H9 (cell line): ENCODE measurements around the gene CUL2. TPM values are rescaled to one million over a fixed set of nuclear protein-coding genes. Genes with fewer than 3 reads are reported as not detected.
"Not testable (repeated sequence)": the region's sequence is repeated elsewhere in the genome, so short reads cannot be mapped to it uniquely, and the experiment has no call there.

Experiments
- DNase-seq: peaks from one replicate; pipeline ENCODE4 v3.0.0-alpha.2; 2017
- H2AFZ ChIP-seq: one replicate; pipeline ENCODE4 v1.6.1; 2013; ENCODE audit warnings: mild to moderate bottlenecking, low read length, control low read depth, moderate library complexity
- H2AK5ac ChIP-seq: 2 replicates; pipeline ENCODE4 v1.6.1; 2013; ENCODE audit warnings: low read length, control low read depth, mixed read lengths; ENCODE audit not compliant: insufficient read length
- H2BK120ac ChIP-seq: one replicate; pipeline ENCODE4 v1.6.1; 2013; ENCODE audit warnings: low read depth, mild to moderate bottlenecking, low read length, control low read depth, inconsistent platforms; ENCODE audit not compliant: poor library complexity, severe bottlenecking
- H2BK12ac ChIP-seq: 2 replicates; pipeline ENCODE4 v1.6.1; 2013; ENCODE audit warnings: low read length, control low read depth, mixed read lengths, low read depth; ENCODE audit not compliant: insufficient read length
- H2BK15ac ChIP-seq: 2 replicates; pipeline ENCODE4 v1.6.1; 2013; ENCODE audit warnings: low read depth, low read length, control low read depth
- H2BK20ac ChIP-seq: one replicate; pipeline ENCODE4 v1.6.1; 2013; ENCODE audit warnings: low read depth, mild to moderate bottlenecking, low read length, control low read depth, inconsistent platforms; ENCODE audit not compliant: poor library complexity, severe bottlenecking
- H2BK5ac ChIP-seq: 2 replicates; pipeline ENCODE4 v1.6.1; 2013; ENCODE audit warnings: low read length, control low read depth, mixed read lengths; ENCODE audit not compliant: insufficient read length
- H3K14ac ChIP-seq: 2 replicates; pipeline ENCODE4 v1.6.1; 2013; ENCODE audit warnings: low read length, control low read depth; ENCODE audit not compliant: insufficient read depth
- H3K18ac ChIP-seq: 2 replicates; pipeline ENCODE4 v1.6.1; 2013; ENCODE audit warnings: low read depth, mild to moderate bottlenecking, mixed read lengths, low read length, control low read depth; ENCODE audit not compliant: insufficient read length
- H3K23ac ChIP-seq: 2 replicates; pipeline ENCODE4 v1.6.1; 2013; ENCODE audit warnings: low read length, control low read depth, mixed read lengths, low read depth; ENCODE audit not compliant: insufficient read length
- H3K23me2 ChIP-seq: 2 replicates; pipeline ENCODE4 v1.6.1; 2013; ENCODE audit warnings: low read depth, mild to moderate bottlenecking, mixed read lengths, low read length, control low read depth; ENCODE audit not compliant: insufficient read length, poor library complexity, severe bottlenecking
- H3K27ac ChIP-seq: 2 replicates; pipeline ENCODE4 v1.5.1; 2013; ENCODE audit warnings: low read length, control low read depth, mixed read lengths, low read depth; ENCODE audit not compliant: insufficient read length
- H3K27me3 ChIP-seq: 2 replicates; pipeline ENCODE4 v1.6.1; 2013; ENCODE audit warnings: low read length, control low read depth, inconsistent platforms; ENCODE audit not compliant: insufficient read depth
- H3K4ac ChIP-seq: 2 replicates; pipeline ENCODE4 v1.6.1; 2013; ENCODE audit warnings: low read depth, mild to moderate bottlenecking, control low read depth, inconsistent platforms, low read length, moderate library complexity
- H3K4me1 ChIP-seq: 2 replicates; pipeline ENCODE4 v1.6.1; 2013; ENCODE audit warnings: low read length, control low read depth, inconsistent platforms; ENCODE audit not compliant: insufficient read depth
- H3K4me2 ChIP-seq: 2 replicates; pipeline ENCODE4 v1.6.1; 2013; ENCODE audit warnings: low read length, control low read depth, mixed read lengths; ENCODE audit not compliant: insufficient read length, insufficient read depth
- H3K56ac ChIP-seq: 2 replicates; pipeline ENCODE4 v1.6.1; 2013; ENCODE audit warnings: low read depth, mild to moderate bottlenecking, mixed read lengths, low read length, control low read depth; ENCODE audit not compliant: insufficient read length
- H3K79me1 ChIP-seq: 2 replicates; pipeline ENCODE4 v1.6.1; 2013; ENCODE audit warnings: low read depth, mild to moderate bottlenecking, moderate library complexity, low read length, control low read depth, inconsistent platforms; ENCODE audit not compliant: insufficient read depth, poor library complexity, severe bottlenecking
- H3K79me2 ChIP-seq: 2 replicates; pipeline ENCODE4 v1.6.1; 2013; ENCODE audit warnings: low read length, control low read depth, inconsistent platforms; ENCODE audit not compliant: insufficient read depth
- H3K9ac ChIP-seq: 2 replicates; pipeline ENCODE4 v1.6.1; 2013; ENCODE audit warnings: low read length, control low read depth, mixed read lengths; ENCODE audit not compliant: insufficient read length; ENCODE audit errors: extremely low read depth
- H3K9me3 ChIP-seq: one replicate; pipeline ENCODE4 v1.6.1; 2013; ENCODE audit warnings: low read depth, low read length, inconsistent platforms; ENCODE audit not compliant: control insufficient read depth
- H3T11ph ChIP-seq: one replicate; pipeline ENCODE4 v1.6.1; 2013; ENCODE audit warnings: mild to moderate bottlenecking, low read length, control low read depth, inconsistent platforms
- H4K20me1 ChIP-seq: one replicate; pipeline ENCODE4 v1.6.1; 2013; ENCODE audit not compliant: control insufficient read depth, insufficient read length, insufficient read depth
- H4K5ac ChIP-seq: 2 replicates; pipeline ENCODE4 v1.6.1; 2013; ENCODE audit warnings: low read depth, mild to moderate bottlenecking, mixed read lengths, low read length, control low read depth; ENCODE audit not compliant: insufficient read length
- H4K8ac ChIP-seq: replicated peaks from 2 replicates; pipeline ENCODE4 v1.6.1; 2013; ENCODE audit warnings: low read length, control low read depth, mixed read lengths, low read depth; ENCODE audit not compliant: insufficient read length
- H4K91ac ChIP-seq: 2 replicates; pipeline ENCODE4 v1.6.1; 2013; ENCODE audit warnings: low read depth, mild to moderate bottlenecking, moderate library complexity, mixed read lengths, low read length, control low read depth; ENCODE audit not compliant: insufficient read length
- H3K27ac Mint-ChIP-seq, 3 experiments: 2 replicates in 2 of 3; 3 replicates in 1 of 3; pipeline ENCODE4 v1.8.0; 2020 to 2021; ENCODE audit warnings: mixed read lengths in 3 of 3, mild to moderate bottlenecking in 1 of 3, moderate library complexity in 1 of 3
- H3K27me3 Mint-ChIP-seq: 2 replicates; pipeline ENCODE4 v1.8.0; 2021; ENCODE audit warnings: low read depth, mild to moderate bottlenecking, moderate library complexity, mixed read lengths
- H3K36me3 Mint-ChIP-seq, 3 experiments: 2 replicates in 2 of 3; 3 replicates in 1 of 3; pipeline ENCODE4 v1.8.0; 2020 to 2021; ENCODE audit warnings: low read depth in 3 of 3, mixed read lengths in 3 of 3; ENCODE audit not compliant: insufficient read depth in 1 of 3
- H3K4me1 Mint-ChIP-seq, 2 experiments: 2 replicates each; pipeline ENCODE4 v1.8.0; 2020; ENCODE audit warnings: mixed read lengths in 2 of 2
- H3K4me3 Mint-ChIP-seq, 2 experiments: 2 replicates in 1 of 2; 3 replicates in 1 of 2; pipeline ENCODE4 v1.8.0; 2020 to 2021; ENCODE audit warnings: mild to moderate bottlenecking in 2 of 2, mixed read lengths in 2 of 2, moderate library complexity in 1 of 2
- H3K9me3 Mint-ChIP-seq, 2 experiments: 2 replicates in 1 of 2; 3 replicates in 1 of 2; pipeline ENCODE4 v1.8.0; 2020; ENCODE audit warnings: mild to moderate bottlenecking in 2 of 2, mixed read lengths in 2 of 2, moderate library complexity in 1 of 2
- WGBS: extraction: QIAGEN DNeasy Blood & Tissue Kit; methylation state at CpG from one replicate; pipeline ENCODE4 v1.1.7; 2013; ENCODE audit warnings: missing lambda C conversion rate, low lambda C conversion rate, mixed read lengths; ENCODE audit not compliant: insufficient read length; ENCODE audit errors: extremely low coverage; 5-methylcytosine and 5-hydroxymethylcytosine counted together
- total RNA-seq: library from RNA; stranded (reverse); gene quantifications from 2 replicates; pipeline ENCODE4 v1.2.1, GENCODE V29; 2021
- TF ChIP-seq, protein P1 (sequence below): fragments of 200-600 bp; sonication (generic); conservative IDR thresholded peaks from 3 replicates; pipeline ENCODE4 v1.8.0; 2021; ENCODE audit warnings: antibody characterized with exemption, mild to moderate bottlenecking

The CUL2 gene
- total RNA-seq, 1 experiment from 2014 or later, result 43.3 TPM

GRCh38 chr10:34993782-34994181 is 96.4 kb downstream of the CUL2 start:
- no peak overlapping the region for H4K5ac ChIP-seq
- no CpG with 5 or more reads among the region's 1 CpG for WGBS
- H3K27ac ChIP-seq, result no peak overlapping the region
- no peak overlapping the region for H4K8ac ChIP-seq
- no peak overlapping the region for H2BK15ac ChIP-seq
- no peak overlapping the region for H2BK5ac ChIP-seq
- H3K23me2 ChIP-seq, result no peaks in the 10 kb centered on the region
- H3T11ph ChIP-seq, result no peak overlapping the region
- H4K20me1 ChIP-seq, result no peaks in the 10 kb centered on the region
- no peak overlapping the region for H3K9ac ChIP-seq
- no peak overlapping the region; a peak in 1 of 7 replicates for H3K27ac Mint-ChIP-seq
- H3K56ac ChIP-seq, result no peak overlapping the region
- H3K4me1 Mint-ChIP-seq, result peaks cover 22 to 23% of the 10 kb centered on the region in 2 experiments
- H3K79me1 ChIP-seq, result no peaks in the 10 kb centered on the region
- H2BK12ac ChIP-seq, result no peak overlapping the region
- TF ChIP-seq, protein P1, sequence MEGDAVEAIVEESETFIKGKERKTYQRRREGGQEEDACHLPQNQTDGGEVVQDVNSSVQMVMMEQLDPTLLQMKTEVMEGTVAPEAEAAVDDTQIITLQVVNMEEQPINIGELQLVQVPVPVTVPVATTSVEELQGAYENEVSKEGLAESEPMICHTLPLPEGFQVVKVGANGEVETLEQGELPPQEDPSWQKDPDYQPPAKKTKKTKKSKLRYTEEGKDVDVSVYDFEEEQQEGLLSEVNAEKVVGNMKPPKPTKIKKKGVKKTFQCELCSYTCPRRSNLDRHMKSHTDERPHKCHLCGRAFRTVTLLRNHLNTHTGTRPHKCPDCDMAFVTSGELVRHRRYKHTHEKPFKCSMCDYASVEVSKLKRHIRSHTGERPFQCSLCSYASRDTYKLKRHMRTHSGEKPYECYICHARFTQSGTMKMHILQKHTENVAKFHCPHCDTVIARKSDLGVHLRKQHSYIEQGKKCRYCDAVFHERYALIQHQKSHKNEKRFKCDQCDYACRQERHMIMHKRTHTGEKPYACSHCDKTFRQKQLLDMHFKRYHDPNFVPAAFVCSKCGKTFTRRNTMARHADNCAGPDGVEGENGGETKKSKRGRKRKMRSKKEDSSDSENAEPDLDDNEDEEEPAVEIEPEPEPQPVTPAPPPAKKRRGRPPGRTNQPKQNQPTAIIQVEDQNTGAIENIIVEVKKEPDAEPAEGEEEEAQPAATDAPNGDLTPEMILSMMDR, result no peak
- no peak overlapping the region for H3K23ac ChIP-seq
- H3K4me1 ChIP-seq, result peaks cover 10% of the 10 kb centered on the region
- no peak overlapping the region for H3K4me2 ChIP-seq
- no peak overlapping the region for H2AK5ac ChIP-seq
- no peaks in the 10 kb centered on the region for H3K9me3 Mint-ChIP-seq
- H2BK20ac ChIP-seq, result no peak overlapping the region
- H3K18ac ChIP-seq, result no peak overlapping the region
- H3K4ac ChIP-seq, result no peak overlapping the region
- H4K91ac ChIP-seq, result no peak overlapping the region
- no peak overlapping the region for H2BK120ac ChIP-seq
- H3K4me3 Mint-ChIP-seq, result no peak overlapping the region
- H3K36me3 Mint-ChIP-seq, result no peaks in the 10 kb centered on the region
- no peak overlapping the region for H2AFZ ChIP-seq
- no peaks in the 10 kb centered on the region for H3K9me3 ChIP-seq
- no peak for DNase-seq
- H3K79me2 ChIP-seq, result no peaks in the 10 kb centered on the region
- H3K14ac ChIP-seq, result no peak overlapping the region
- peaks cover 3% of the 10 kb centered on the region; the same call in 1 of the 2 replicates for H3K27me3 ChIP-seq
- H3K27me3 Mint-ChIP-seq, result peaks cover 5% of the 10 kb centered on the region

DNA sequence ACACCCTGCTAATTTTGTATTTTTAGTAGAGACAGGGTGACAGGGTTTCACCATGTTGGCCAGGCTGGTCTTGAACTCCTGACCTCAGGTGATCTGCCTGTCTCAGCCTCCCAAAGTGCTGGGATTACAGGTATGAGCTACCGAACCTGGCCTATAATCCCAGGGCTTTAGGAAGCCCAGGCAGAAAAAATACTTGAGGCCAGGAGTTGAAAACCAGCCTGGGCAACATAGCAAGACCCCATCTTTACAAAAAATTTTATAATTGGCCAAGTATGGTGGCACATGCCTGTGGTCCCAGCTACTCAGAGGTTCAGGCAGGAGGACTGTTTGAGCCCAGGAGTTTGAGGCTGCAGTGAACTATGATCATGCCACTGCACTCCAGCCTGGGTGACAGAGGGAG is 99.0 kb downstream of the CUL2 start:
- H3K9ac ChIP-seq, H4K8ac ChIP-seq, H3K27ac Mint-ChIP-seq, H3K27me3 ChIP-seq, H3K4me3 Mint-ChIP-seq, H2AFZ ChIP-seq, H4K91ac ChIP-seq, H3K23me2 ChIP-seq, H3K9me3 Mint-ChIP-seq, H3T11ph ChIP-seq, H3K36me3 Mint-ChIP-seq, H3K79me1 ChIP-seq, H3K79me2 ChIP-seq, H2BK20ac ChIP-seq, H3K56ac ChIP-seq, H3K23ac ChIP-seq, H3K27ac ChIP-seq, H3K27me3 Mint-ChIP-seq, H4K5ac ChIP-seq, H2AK5ac ChIP-seq, H4K20me1 ChIP-seq, H3K4me1 ChIP-seq, H3K4ac ChIP-seq, H3K14ac ChIP-seq, DNase-seq, H2BK120ac ChIP-seq, H3K18ac ChIP-seq, H3K9me3 ChIP-seq, H2BK5ac ChIP-seq, H3K4me2 ChIP-seq, H2BK12ac ChIP-seq, H2BK15ac ChIP-seq: not testable (repeated sequence)
- WGBS, result no CpG with 5 or more reads among the region's 1 CpG
- peaks cover 20 to 24% of the 10 kb centered on the region in 2 experiments for H3K4me1 Mint-ChIP-seq
